22Rv1 (cell line): Measurements from ENCODE around the gene TENM4.

ENCODE experiments used
- H3K27ac ChIP-seq: fragments of 450-650 bp; 2 replicates; pipeline ENCODE4 v1.5.1; 2017
- ZFX ChIP-seq: fragments of 450-650 bp; IDR thresholded peaks from 2 replicates; pipeline ENCODE4 v1.6.1; 2017; ENCODE audit warnings: antibody characterized with exemption, borderline replicate concordance
- TF ChIP-seq, protein P1 (sequence below): fragments of 450-650 bp; IDR thresholded peaks from 2 replicates; pipeline ENCODE4 v1.5.1; 2017; ENCODE audit warnings: mild to moderate bottlenecking

Gene TENM4

DNA sequence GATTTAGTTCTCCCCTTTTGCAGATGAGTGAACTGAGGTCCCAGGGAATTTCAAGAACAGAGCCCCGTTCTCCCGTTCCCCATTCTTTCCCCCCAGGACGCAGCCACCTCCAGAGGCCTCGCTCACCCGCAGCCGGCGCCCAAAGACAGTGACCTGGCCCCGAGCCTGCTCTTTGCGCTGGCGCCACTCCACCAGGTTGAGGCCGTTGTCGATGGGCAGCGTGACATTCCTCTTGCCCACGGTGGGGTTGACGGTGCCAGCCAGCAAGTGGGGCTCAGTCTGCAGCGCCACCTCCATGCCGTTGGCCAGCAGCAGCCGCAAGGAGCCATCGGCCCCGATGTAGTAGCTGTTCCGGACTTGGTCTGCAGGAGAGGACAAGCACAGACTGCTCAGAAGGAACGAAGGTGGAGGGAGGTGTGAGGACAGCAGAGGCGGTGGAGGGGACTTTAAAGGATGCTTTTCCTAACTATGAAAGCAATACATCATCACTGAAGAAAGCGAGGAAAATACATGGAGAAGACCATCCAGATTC is 764.7 kb downstream of the TENM4 start:
- no peak for TF ChIP-seq ZFX
- TF ChIP-seq, protein P1, sequence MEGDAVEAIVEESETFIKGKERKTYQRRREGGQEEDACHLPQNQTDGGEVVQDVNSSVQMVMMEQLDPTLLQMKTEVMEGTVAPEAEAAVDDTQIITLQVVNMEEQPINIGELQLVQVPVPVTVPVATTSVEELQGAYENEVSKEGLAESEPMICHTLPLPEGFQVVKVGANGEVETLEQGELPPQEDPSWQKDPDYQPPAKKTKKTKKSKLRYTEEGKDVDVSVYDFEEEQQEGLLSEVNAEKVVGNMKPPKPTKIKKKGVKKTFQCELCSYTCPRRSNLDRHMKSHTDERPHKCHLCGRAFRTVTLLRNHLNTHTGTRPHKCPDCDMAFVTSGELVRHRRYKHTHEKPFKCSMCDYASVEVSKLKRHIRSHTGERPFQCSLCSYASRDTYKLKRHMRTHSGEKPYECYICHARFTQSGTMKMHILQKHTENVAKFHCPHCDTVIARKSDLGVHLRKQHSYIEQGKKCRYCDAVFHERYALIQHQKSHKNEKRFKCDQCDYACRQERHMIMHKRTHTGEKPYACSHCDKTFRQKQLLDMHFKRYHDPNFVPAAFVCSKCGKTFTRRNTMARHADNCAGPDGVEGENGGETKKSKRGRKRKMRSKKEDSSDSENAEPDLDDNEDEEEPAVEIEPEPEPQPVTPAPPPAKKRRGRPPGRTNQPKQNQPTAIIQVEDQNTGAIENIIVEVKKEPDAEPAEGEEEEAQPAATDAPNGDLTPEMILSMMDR = no peak
- H3K27ac ChIP-seq = no peak overlapping the region

DNA sequence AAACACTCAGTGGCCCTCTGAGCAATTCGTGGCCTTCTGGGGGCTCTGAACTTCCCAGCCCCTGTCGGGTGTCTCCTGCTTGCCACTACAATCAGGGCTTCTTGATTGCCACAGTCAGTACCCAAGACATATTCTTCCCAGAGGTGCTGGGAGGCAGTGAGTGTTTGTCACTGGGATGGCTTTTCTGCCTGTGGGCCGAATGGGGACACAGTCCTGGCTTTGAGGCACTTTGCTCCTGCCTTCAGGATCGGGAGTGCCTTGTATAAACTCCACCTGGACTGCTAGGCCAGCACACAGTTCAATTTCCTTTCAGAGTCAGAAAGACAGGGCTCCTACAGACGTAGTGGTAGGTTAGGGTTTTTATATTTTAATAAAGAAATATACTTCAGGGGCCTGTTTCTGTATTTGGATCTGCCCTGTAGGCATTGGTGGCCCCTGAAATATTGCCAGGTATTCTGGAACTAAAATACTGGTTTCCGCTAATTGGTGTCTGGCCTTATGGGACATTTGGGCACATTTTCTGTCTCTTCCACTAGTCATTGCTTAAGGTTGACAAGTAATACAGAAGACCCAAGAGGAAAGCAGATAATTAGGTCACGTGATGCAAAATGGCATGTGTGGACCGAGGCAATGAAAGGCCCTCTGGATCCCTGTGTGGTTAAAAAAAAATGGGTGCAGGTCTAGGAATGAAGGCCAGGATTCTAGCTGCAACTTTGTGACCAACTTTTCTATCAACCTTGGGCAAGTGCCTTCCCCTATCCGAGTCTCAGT is 767.8 kb downstream of the TENM4 start:
- TF ChIP-seq, protein P1 = no peak
- no peak for TF ChIP-seq ZFX
- H3K27ac ChIP-seq = no peak overlapping the region

DNA sequence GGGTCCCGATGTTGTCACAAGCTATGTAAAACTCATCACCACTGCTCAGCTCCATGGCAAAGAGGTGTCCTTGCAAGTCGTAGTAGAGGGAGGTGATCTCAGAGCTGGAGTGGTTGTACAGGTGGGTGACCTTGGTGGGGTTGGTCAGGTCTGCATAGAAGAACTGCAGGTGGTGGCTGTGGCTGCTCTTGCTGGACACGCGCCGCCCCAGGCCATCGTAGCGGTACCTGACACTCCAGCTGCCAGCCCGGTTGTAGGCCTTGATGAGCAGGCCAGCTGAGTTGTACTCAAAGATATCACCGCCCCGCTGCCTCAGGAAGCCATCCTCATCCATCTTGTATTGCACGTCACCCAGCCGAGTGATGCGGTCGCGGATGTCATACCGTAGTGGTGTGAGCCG is 771.6 kb downstream of the TENM4 start:
- TF ChIP-seq, protein P1 = no peak
- no peak for TF ChIP-seq ZFX
- no peak overlapping the region for H3K27ac ChIP-seq

DNA sequence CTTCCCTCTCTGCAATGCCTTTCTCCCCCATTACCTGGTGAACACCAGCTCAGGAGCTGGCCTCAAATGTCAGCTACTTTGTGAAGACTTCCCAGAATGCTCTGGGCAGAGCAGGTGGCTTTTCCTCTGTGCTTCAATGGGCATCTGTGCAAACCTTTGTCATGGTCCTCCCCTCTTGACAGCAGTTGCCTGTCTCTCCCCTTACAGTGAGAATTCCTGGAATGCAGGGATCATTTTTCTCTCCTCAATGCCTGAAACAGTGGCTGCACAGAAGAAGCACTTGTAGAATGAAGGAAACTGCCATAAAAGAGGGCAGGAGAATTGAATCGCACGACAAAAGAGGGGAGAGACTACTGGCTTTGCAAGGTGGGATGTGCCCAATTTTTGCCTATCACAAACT is 773.4 kb downstream of the TENM4 start:
- TF ChIP-seq, protein P1 = no peak
- TF ChIP-seq ZFX = no peak
- H3K27ac ChIP-seq = no peak overlapping the region

DNA sequence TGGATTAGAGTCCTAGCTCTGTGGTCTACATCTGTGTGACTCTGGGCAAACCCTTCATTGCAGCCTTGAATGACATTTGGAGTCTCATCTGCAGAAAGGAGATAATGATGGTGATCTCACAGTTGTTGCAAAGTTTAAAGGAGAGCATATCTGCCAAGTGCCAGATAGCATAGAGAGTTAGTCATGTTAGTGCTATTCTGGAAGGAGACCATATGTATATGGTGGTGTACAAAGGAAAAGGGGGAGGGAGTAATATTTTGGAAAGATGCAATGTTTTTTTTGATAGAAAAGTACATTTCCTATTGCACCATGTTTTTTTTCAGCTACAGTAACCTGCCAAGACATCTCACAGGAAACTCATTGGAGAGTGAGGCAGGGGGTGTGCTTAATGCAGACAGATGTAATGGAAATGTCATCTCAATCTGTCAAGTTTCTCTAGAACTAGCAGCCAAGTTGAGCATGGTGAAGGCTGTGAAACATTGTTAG is 774.1 kb downstream of the TENM4 start:
- TF ChIP-seq, protein P1 = no peak
- no peak for TF ChIP-seq ZFX
- H3K27ac ChIP-seq = no peak overlapping the region

DNA sequence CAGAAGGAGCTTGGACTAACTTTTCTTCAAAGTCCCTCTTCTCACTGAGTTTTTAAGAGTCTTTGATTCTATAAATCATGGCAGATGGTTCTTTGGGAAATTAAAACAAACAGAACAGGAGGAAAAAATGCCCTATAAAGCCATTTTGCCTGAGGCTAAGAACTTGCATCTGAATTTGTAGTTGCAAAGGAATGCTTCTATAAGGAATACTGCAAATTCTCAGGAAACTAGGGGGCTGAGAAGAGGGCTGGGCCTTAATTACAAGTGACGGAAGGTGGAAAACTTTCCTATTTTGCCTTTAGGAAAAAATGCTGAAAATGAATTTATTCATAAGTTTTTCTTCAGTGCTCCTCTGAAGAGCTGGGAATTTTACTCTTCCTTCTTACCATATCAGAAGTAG is 776.2 kb downstream of the TENM4 start:
- no peak for TF ChIP-seq ZFX
- TF ChIP-seq, protein P1 = no peak
- H3K27ac ChIP-seq = no peak overlapping the region

DNA sequence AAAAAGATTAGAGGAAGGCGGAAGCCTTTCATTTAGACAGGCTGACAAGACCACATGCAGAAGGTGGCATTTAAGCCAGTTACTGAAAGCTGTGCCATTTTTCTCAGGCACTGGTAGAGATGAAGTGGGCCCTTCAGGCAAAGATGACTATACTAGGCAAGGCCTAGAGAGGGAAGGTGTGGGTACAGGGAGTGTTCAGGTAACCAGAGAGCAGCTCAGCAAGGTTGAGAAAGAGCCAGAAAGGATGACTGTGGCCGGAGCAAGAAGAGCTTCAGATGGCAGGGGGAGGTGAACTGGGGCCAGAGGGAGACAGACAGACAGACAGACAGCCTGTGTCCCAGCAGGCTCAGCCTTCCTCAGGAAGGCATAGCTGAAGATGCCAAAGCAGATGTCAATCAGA is 778.0 kb downstream of the TENM4 start:
- no peak overlapping the region for H3K27ac ChIP-seq
- no peak for TF ChIP-seq ZFX
- TF ChIP-seq, protein P1 = no peak
